Vagina (tissue), 2 donors: ENCODE measurements around the gene S100A10. TPM values are rescaled to one million over a fixed set of nuclear protein-coding genes. Genes with fewer than 3 reads are reported as not detected.
A peak's percentile ranks its signal among the peaks of the same experiment; 100 is the strongest.

Experiments
- DNase-seq, 2 donors: peaks; one replicate each; pipeline ENCODE4 v3.0.0-alpha.2; 2017; ENCODE audit errors: extremely low spot score in 2 of 2
- H3K27ac ChIP-seq: fragments of 200-600 bp; sonication (generic); one replicate; pipeline ENCODE4 v1.5.1; 2019
- H3K27me3 ChIP-seq: fragments of 200-600 bp; sonication (generic); one replicate; pipeline ENCODE4 v1.5.1; 2019
- H3K36me3 ChIP-seq, 2 donors: fragments of 200-600 bp; sonication (generic); one replicate each; pipeline ENCODE4 v1.5.1; 2017 to 2019
- H3K4me1 ChIP-seq: fragments of 200-600 bp; sonication (generic); one replicate; pipeline ENCODE4 v1.5.1; 2019
- H3K4me3 ChIP-seq, 2 donors: fragments of 200-600 bp; sonication (generic); 1 replicate in 1 of 2; 2 replicates in 1 of 2; pipeline ENCODE4 v1.5.1; 2016 to 2019
- H3K9me3 ChIP-seq: fragments of 200-600 bp; sonication (generic); one replicate; pipeline ENCODE4 v1.5.1; 2019
- POLR2A ChIP-seq, 2 donors: fragments of 450-650 bp; IDR thresholded peaks; one replicate each; pipeline ENCODE4 v1.6.1; 2017; ENCODE audit warnings: antibody characterized with exemption in 2 of 2, mild to moderate bottlenecking in 2 of 2, moderate library complexity in 2 of 2
- POLR2AphosphoS5 ChIP-seq, 2 donors: sonication (generic); formaldehyde crosslinking; IDR thresholded peaks; one replicate each; pipeline ENCODE4 v1.9.0; 2017; ENCODE audit warnings: antibody characterized with exemption in 2 of 2, mild to moderate bottlenecking in 2 of 2, low read depth in 1 of 2; ENCODE audit not compliant: insufficient read depth in 1 of 2
- intact Hi-C: fragments of 100-400 bp; cut with DNase I; formaldehyde crosslinking; loops from one replicate; pipeline ENCODE4 v1.15.1; 2023
- total RNA-seq: library from RNA; depleted of rRNA; stranded (reverse); fragments of >200 nt; gene quantifications from one replicate; pipeline ENCODE4 v1.2.3, GENCODE V29; 2016
- TF ChIP-seq, protein P1 (sequence below), 3 experiments: fragments of 450-650 bp in 2 of 3; fragments of 200-600 bp in 1 of 3; sonication (generic) in 1 of 3; IDR thresholded peaks; one replicate each; pipeline ENCODE4 v1.5.1; 2017 to 2019; ENCODE audit warnings: antibody characterized with exemption in 3 of 3, mild to moderate bottlenecking in 2 of 3, moderate library complexity in 2 of 3

The S100A10 gene
- total RNA-seq, 1 donor from 2014 or later, result 176 TPM

DNA sequence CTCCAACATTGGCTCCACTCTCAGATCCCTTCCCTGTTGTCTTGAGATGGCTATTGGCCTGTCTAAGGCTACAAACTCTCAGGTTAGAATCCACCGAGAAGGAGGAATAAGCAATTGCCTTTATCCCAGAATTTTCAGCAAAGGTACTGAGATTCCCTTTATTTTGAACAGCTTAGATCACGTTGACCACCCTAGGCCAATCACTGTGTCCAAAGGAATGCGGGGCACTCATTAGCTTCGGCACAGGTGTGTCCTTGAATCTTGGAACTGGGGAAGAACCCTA, 36.2 kb upstream of the S100A10 start:
- DNase-seq, result no peak
- no peak overlapping the region for H3K4me3 ChIP-seq
- peaks cover 20% of the 10 kb centered on the region for H3K4me1 ChIP-seq
- intact Hi-C loops, result no loop called here
- H3K27me3 ChIP-seq, result no peaks in the 10 kb centered on the region
- no peaks in the 10 kb centered on the region for H3K9me3 ChIP-seq
- TF ChIP-seq POLR2AphosphoS5 (IDR thresholded peaks at IDR 0.05; ENCODE audit: insufficient read depth in 1 of 2, low read depth in 1 of 2) (no peak), POLR2A (IDR thresholded peaks at IDR 0.05) (no peak)
- TF ChIP-seq, protein P1, sequence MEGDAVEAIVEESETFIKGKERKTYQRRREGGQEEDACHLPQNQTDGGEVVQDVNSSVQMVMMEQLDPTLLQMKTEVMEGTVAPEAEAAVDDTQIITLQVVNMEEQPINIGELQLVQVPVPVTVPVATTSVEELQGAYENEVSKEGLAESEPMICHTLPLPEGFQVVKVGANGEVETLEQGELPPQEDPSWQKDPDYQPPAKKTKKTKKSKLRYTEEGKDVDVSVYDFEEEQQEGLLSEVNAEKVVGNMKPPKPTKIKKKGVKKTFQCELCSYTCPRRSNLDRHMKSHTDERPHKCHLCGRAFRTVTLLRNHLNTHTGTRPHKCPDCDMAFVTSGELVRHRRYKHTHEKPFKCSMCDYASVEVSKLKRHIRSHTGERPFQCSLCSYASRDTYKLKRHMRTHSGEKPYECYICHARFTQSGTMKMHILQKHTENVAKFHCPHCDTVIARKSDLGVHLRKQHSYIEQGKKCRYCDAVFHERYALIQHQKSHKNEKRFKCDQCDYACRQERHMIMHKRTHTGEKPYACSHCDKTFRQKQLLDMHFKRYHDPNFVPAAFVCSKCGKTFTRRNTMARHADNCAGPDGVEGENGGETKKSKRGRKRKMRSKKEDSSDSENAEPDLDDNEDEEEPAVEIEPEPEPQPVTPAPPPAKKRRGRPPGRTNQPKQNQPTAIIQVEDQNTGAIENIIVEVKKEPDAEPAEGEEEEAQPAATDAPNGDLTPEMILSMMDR (IDR thresholded peaks at IDR 0.05), result no peak
- H3K36me3 ChIP-seq, result peaks cover 0 to 33% of the 10 kb centered on the region in 2 donors
- no peak overlapping the region for H3K27ac ChIP-seq

DNA sequence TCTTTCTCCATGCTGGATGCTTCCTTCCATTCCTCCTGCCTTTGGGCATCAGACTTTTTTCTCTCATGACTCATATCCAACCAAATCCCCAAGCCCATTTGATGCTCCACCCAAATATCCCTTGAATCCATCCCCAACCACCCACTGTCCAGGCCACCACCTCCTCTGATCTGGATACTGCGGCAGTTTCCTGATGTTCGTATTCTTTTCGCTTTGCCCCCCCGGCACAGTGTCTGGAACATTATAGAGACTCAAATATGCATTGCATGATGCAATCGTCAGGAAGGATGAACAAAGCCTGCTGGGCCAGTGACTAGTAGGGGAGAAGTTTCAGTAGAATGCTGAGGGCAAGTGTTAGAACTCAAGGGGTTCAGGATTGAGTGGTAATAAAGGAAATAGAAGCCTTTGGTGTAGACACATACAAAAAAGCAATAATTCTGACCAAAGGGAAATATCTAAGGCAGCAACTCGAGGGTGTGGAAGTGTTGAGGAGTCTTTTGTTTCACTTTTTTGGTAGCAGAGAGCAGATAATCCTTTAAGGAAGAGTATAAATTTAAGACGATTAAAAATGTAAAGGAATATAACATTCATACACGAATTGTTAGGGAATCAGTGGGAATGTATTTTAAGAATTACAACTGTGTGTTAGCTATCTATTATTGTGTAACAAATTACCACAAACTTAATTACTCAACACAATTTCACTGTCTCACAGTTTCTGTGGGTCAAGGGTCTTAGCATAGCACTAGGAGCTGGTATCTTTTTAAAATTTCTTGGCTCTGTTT, 35.7 kb upstream of the S100A10 start:
- Histone ChIP-seq H3K27ac (no peak overlapping the region), H3K4me3 (no peak overlapping the region), H3K36me3 (peaks cover 0 to 33% of the 10 kb centered on the region in 2 donors), H3K4me1 (peaks cover 15% of the 10 kb centered on the region), H3K27me3 (no peaks in the 10 kb centered on the region), H3K9me3 (no peaks in the 10 kb centered on the region)
- TF ChIP-seq, protein P1 (IDR thresholded peaks at IDR 0.05), result no peak
- TF ChIP-seq POLR2AphosphoS5 (IDR thresholded peaks at IDR 0.05; ENCODE audit: insufficient read depth in 1 of 2, low read depth in 1 of 2) (no peak), POLR2A (IDR thresholded peaks at IDR 0.05) (no peak)
- intact Hi-C loops, result no loop called here
- no peak for DNase-seq

DNA sequence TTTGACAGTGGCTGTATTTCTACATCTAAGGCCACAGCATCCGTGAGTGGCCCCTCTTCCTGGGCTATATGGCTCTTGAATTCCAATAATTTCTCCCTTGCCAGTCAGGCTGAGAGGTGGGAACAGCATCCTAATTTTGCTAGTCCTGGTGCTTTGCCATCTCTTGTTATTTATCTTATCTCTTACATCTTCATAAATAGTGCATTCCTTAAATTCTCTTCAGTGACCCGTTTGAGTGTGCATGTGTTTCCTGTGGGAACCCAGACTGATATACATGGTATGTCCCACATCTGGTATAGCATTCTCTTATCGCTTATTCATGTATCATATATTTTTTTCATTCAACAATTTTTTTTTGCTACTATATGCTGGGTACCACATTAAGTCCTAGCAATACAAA, 33.2 kb upstream of the S100A10 start:
- peaks cover 0 to 13% of the 10 kb centered on the region in 2 donors for H3K36me3 ChIP-seq
- DNase-seq, result no peak
- no peak overlapping the region for H3K4me3 ChIP-seq
- H3K27me3 ChIP-seq, result no peaks in the 10 kb centered on the region
- no peak overlapping the region for H3K27ac ChIP-seq
- H3K9me3 ChIP-seq, result no peaks in the 10 kb centered on the region
- TF ChIP-seq, protein P1 (IDR thresholded peaks at IDR 0.05), result no peak
- TF ChIP-seq POLR2A (IDR thresholded peaks at IDR 0.05), result no peak
- intact Hi-C loops, result no loop called here
- H3K4me1 ChIP-seq, result no peaks in the 10 kb centered on the region

DNA sequence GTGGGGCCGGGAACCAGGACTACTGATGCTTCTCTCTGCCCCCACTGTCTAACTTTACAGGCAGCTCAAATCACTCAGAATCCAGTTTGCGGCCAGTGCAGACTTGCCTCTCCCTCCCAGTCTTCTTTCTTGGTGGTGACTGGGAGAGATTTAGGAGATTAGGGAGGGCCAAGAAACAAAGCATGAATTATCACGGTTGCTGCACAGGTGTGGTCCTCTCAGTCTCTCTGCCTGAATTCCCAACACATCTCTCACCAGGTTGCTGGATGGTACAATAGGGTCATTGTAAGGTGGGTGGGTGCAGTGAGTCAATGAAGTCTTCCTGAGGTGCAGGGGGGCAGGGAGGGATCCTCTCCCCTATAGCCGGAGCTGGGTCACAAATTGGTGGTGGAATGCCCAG, 30.6 kb upstream of the S100A10 start:
- H3K4me3 ChIP-seq, result no peak overlapping the region
- no peaks in the 10 kb centered on the region for H3K4me1 ChIP-seq
- H3K36me3 ChIP-seq, result no peaks in the 10 kb centered on the region
- intact Hi-C loops, result no loop called here
- no peak overlapping the region for H3K27ac ChIP-seq
- H3K9me3 ChIP-seq, result no peaks in the 10 kb centered on the region
- no peak for DNase-seq
- no peaks in the 10 kb centered on the region for H3K27me3 ChIP-seq
- TF ChIP-seq, protein P1 (IDR thresholded peaks at IDR 0.05), result no peak
- peak in 1 of 2 donors; percentile 43 for TF ChIP-seq POLR2AphosphoS5 (IDR thresholded peaks at IDR 0.05; ENCODE audit: insufficient read depth in 1 of 2, low read depth in 1 of 2)

DNA sequence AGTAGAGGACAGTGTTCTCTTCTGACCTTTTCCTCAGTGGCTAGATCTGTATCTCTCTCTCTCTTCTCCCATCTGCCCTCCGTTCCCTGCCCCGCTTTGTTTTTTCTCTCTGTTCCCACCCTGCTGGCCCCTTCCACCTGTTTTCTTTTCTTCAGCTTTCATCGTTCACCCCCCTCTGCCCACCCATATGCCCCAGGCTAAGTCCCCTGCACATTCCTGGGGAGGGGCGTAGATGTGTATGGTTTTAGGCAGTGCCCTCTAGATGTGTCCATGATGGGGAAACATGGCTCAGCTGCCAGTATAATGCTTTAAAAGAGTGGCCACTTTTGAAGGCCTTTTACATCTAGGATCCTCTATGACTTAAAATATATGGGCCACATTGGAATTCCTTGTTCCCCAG, 29.6 kb upstream of the S100A10 start:
- H3K36me3 ChIP-seq, result no peaks in the 10 kb centered on the region
- TF ChIP-seq POLR2AphosphoS5 (IDR thresholded peaks at IDR 0.05; ENCODE audit: insufficient read depth in 1 of 2, low read depth in 1 of 2) (no peak), POLR2A (IDR thresholded peaks at IDR 0.05) (no peak)
- TF ChIP-seq, protein P1 (IDR thresholded peaks at IDR 0.05), result no peak
- H3K27me3 ChIP-seq, result no peaks in the 10 kb centered on the region
- no peaks in the 10 kb centered on the region for H3K4me1 ChIP-seq
- no peaks in the 10 kb centered on the region for H3K9me3 ChIP-seq
- intact Hi-C loops, result no loop called here
- no peak overlapping the region for H3K27ac ChIP-seq
- H3K4me3 ChIP-seq, result no peak overlapping the region
- no peak for DNase-seq
